ENCODE measurements around the gene IFFO2. TPM values are rescaled to one million over a fixed set of nuclear protein-coding genes. Genes with fewer than 3 reads are reported as not detected.

Gene IFFO2
- total RNA-seq, 1 experiment from 2014 or later = 15.6 TPM

DNA sequence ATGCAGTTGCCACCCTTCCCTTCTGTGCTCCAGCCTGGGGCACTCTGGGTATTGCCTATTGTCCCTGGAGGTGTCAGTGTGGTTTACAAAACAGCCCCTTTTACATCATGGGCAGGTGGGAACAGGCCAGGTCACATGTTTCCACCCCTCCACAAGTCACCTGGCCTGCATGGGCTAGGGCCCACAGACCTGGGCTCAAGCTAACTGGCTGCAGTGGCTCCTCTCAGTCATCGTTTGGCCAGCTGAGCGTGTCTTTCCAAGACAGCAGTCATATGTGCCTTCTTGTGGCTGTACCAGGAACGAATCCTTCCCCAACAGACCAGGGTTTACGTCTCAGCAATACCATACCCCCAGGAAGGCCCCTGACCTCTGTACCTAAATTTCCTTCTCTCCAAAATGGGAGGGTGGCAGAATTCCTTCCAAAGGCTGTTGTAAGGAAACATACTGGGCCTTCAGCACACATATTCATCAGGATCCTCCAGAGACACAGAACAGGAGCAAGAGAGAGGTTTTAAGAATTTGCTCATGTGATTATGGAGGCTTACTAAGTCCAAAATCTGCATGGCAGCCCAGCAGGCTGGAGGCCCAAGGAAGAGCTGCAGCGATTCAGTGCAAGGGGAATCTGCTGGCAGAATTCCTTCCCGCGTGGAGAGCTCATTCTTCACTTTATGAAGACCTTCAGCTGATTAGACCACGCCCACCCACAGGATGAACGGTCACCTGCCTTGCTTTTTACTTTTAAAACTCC is 86.5 kb downstream of the IFFO2 start:
- CTCF ChIA-PET = interaction anchor here (0.9 to 2.4 kb wide), 2 partner anchors 49 to 273 kb away, joined by 3 to 7 read pairs; no protein-coding TSS in a partner anchor

More for the DNA sequence above, 86.5 kb downstream of the IFFO2 start:
- DNase-seq (ENCODE audit: low read depth, low spot score) = no peak
- Histone ChIP-seq H3K9me3 (ENCODE audit: control insufficient read depth in 1 of 2, insufficient read depth in 1 of 2, low read depth in 1 of 2, low read length in 2 of 2) (no peaks in the 10 kb centered on the region), H3K27ac (ENCODE audit: low read depth, low read length) (no peak overlapping the region), H2AFZ (ENCODE audit: low read depth, low read length, poor library complexity, severe bottlenecking) (no peak overlapping the region), H3K9ac (ENCODE audit: low read length) (no peak overlapping the region), H3K4me3 (replicated peaks in 1 of 2; ENCODE audit: low read depth in 1 of 2, low read length in 2 of 2) (no peak overlapping the region), H3K9me2 (ENCODE audit: insufficient read depth) (no peaks in the 10 kb centered on the region), H3K27me3 (ENCODE audit: insufficient read depth, low read length) (0 out of 2 replicates have a peak, but pooled peaks cover 3% of the 10 kb centered on the region), H4K20me1 (ENCODE audit: insufficient read depth) (no peaks in the 10 kb centered on the region), H3K79me2 (ENCODE audit: insufficient read depth, low read length) (no peaks in the 10 kb centered on the region), H3K36me3 (ENCODE audit: control insufficient read depth in 1 of 2, insufficient read depth in 2 of 2, low read length in 2 of 2) (no peaks in the 10 kb centered on the region), H3K4me2 (ENCODE audit: low read length) (no peak overlapping the region), H3K4me1 (ENCODE audit: control insufficient read depth in 1 of 2, insufficient read depth in 2 of 2, low read length in 2 of 2) (peaks cover 0 to 2% of the 10 kb centered on the region in 2 experiments; a peak in 1 of 4 replicates)
- no TSS peak for BruUV-seq (replicated peaks)
- ChIA-PET RAD21 (ENCODE audit: low non-redundant PET in 1 of 2, low total read pairs in 2 of 2, uncharacterized antibody in 2 of 2, unreplicated experiment in 2 of 2) (no interaction called here), POLR2A (no interaction called here)
- intact Hi-C loops (cut with micrococcal nuclease) = no loop called here
- TF ChIP-seq, protein P1, sequence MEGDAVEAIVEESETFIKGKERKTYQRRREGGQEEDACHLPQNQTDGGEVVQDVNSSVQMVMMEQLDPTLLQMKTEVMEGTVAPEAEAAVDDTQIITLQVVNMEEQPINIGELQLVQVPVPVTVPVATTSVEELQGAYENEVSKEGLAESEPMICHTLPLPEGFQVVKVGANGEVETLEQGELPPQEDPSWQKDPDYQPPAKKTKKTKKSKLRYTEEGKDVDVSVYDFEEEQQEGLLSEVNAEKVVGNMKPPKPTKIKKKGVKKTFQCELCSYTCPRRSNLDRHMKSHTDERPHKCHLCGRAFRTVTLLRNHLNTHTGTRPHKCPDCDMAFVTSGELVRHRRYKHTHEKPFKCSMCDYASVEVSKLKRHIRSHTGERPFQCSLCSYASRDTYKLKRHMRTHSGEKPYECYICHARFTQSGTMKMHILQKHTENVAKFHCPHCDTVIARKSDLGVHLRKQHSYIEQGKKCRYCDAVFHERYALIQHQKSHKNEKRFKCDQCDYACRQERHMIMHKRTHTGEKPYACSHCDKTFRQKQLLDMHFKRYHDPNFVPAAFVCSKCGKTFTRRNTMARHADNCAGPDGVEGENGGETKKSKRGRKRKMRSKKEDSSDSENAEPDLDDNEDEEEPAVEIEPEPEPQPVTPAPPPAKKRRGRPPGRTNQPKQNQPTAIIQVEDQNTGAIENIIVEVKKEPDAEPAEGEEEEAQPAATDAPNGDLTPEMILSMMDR (IDR thresholded peaks at IDR 0.05 in 2 of 3, conservative IDR thresholded peaks at IDR 0.05 in 1 of 3; ENCODE audit: borderline replicate concordance in 1 of 3, insufficient read depth in 1 of 3, low read depth in 2 of 3, low read length in 2 of 3) = no peak
- no peak for TF ChIP-seq FOSL1 (IDR thresholded peaks at IDR 0.05; ENCODE audit: low read depth)
- TF ChIP-seq, protein P2, sequence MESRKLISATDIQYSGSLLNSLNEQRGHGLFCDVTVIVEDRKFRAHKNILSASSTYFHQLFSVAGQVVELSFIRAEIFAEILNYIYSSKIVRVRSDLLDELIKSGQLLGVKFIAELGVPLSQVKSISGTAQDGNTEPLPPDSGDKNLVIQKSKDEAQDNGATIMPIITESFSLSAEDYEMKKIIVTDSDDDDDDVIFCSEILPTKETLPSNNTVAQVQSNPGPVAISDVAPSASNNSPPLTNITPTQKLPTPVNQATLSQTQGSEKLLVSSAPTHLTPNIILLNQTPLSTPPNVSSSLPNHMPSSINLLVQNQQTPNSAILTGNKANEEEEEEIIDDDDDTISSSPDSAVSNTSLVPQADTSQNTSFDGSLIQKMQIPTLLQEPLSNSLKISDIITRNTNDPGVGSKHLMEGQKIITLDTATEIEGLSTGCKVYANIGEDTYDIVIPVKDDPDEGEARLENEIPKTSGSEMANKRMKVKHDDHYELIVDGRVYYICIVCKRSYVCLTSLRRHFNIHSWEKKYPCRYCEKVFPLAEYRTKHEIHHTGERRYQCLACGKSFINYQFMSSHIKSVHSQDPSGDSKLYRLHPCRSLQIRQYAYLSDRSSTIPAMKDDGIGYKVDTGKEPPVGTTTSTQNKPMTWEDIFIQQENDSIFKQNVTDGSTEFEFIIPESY (IDR thresholded peaks at IDR 0.05; ENCODE audit: extremely low read depth, insufficient replicate concordance, low read length) = no peak
- TF ChIP-seq, protein P3, sequence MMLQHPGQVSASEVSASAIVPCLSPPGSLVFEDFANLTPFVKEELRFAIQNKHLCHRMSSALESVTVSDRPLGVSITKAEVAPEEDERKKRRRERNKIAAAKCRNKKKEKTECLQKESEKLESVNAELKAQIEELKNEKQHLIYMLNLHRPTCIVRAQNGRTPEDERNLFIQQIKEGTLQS (IDR thresholded peaks at IDR 0.05) = no peak
- TF ChIP-seq, protein P4, sequence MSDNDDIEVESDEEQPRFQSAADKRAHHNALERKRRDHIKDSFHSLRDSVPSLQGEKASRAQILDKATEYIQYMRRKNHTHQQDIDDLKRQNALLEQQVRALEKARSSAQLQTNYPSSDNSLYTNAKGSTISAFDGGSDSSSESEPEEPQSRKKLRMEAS (IDR thresholded peaks at IDR 0.05) = no peak
- TF ChIP-seq RAD21 (IDR thresholded peaks at IDR 0.05; ENCODE audit: low read depth) = no peak
- no peak for TF ChIP-seq CBX3 (IDR thresholded peaks at IDR 0.05; ENCODE audit: low read depth)
- TF ChIP-seq SP1 (IDR thresholded peaks at IDR 0.05; ENCODE audit: low read depth) = no peak
- TF ChIP-seq TCF7L2 (IDR thresholded peaks at IDR 0.05; ENCODE audit: borderline replicate concordance, extremely low read depth, insufficient read depth, insufficient read length) = no peak
- no peak for TF ChIP-seq POLR2AphosphoS5 (IDR thresholded peaks at IDR 0.05; ENCODE audit: low read depth, low read length)
- TF ChIP-seq CEBPB (IDR thresholded peaks at IDR 0.05; ENCODE audit: low read depth) = no peak
- TF ChIP-seq ZNF274 (IDR thresholded peaks at IDR 0.05; ENCODE audit: low read depth, low read length) = no peak
- TF ChIP-seq POLR2A (IDR thresholded peaks at IDR 0.05; ENCODE audit: borderline replicate concordance, extremely low read depth, insufficient read depth, insufficient read length) = no peak
- no peak for TF ChIP-seq EZH2 (IDR thresholded peaks at IDR 0.05)
- TF ChIP-seq, protein P5, sequence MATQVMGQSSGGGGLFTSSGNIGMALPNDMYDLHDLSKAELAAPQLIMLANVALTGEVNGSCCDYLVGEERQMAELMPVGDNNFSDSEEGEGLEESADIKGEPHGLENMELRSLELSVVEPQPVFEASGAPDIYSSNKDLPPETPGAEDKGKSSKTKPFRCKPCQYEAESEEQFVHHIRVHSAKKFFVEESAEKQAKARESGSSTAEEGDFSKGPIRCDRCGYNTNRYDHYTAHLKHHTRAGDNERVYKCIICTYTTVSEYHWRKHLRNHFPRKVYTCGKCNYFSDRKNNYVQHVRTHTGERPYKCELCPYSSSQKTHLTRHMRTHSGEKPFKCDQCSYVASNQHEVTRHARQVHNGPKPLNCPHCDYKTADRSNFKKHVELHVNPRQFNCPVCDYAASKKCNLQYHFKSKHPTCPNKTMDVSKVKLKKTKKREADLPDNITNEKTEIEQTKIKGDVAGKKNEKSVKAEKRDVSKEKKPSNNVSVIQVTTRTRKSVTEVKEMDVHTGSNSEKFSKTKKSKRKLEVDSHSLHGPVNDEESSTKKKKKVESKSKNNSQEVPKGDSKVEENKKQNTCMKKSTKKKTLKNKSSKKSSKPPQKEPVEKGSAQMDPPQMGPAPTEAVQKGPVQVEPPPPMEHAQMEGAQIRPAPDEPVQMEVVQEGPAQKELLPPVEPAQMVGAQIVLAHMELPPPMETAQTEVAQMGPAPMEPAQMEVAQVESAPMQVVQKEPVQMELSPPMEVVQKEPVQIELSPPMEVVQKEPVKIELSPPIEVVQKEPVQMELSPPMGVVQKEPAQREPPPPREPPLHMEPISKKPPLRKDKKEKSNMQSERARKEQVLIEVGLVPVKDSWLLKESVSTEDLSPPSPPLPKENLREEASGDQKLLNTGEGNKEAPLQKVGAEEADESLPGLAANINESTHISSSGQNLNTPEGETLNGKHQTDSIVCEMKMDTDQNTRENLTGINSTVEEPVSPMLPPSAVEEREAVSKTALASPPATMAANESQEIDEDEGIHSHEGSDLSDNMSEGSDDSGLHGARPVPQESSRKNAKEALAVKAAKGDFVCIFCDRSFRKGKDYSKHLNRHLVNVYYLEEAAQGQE (IDR thresholded peaks at IDR 0.05; ENCODE audit: low read depth) = no peak
- no peak for TF ChIP-seq EGR1 (IDR thresholded peaks at IDR 0.05; ENCODE audit: low read depth)
- TF ChIP-seq SIN3A (IDR thresholded peaks at IDR 0.05; ENCODE audit: low read depth) = no peak
- no peak for TF ChIP-seq JUND (IDR thresholded peaks at IDR 0.05)
- TF ChIP-seq YY1 (IDR thresholded peaks at IDR 0.05; ENCODE audit: extremely low read depth, insufficient replicate concordance, low read depth, low read length) = no peak
- TF ChIP-seq ZFX (IDR thresholded peaks at IDR 0.05) = no peak
- no peak for ATAC-seq
